Activated CD4-positive, alpha-beta T cell treated with anti-CD3 and anti-CD28 coated beads, Interleukin-2, amount 10 ng/mL, durations not matched to agents 24 days and 14 days (primary cell): ENCODE measurements around the gene KCNAB1. TPM values are rescaled to one million over a fixed set of nuclear protein-coding genes. Genes with fewer than 3 reads are reported as not detected.

Source experiments
- DNase-seq: peaks from one replicate; pipeline ENCODE4 v3.0.0; 2022
- H3K27ac Mint-ChIP-seq: one replicate; pipeline ENCODE4 v1.8.0; 2022; ENCODE audit warnings: mild to moderate bottlenecking, mixed read lengths
- H3K27me3 Mint-ChIP-seq: one replicate; pipeline ENCODE4 v1.8.0; 2022; ENCODE audit warnings: mixed read lengths
- H3K36me3 Mint-ChIP-seq: one replicate; pipeline ENCODE4 v1.8.0; 2022; ENCODE audit warnings: low read depth, mild to moderate bottlenecking, mixed read lengths
- H3K4me1 Mint-ChIP-seq: one replicate; pipeline ENCODE4 v1.8.0; 2021; ENCODE audit warnings: mixed read lengths
- H3K4me3 Mint-ChIP-seq: one replicate; pipeline ENCODE4 v1.8.0; 2022; ENCODE audit warnings: mild to moderate bottlenecking, moderate library complexity, mixed read lengths
- H3K9me3 Mint-ChIP-seq: one replicate; pipeline ENCODE4 v1.8.0; 2021; ENCODE audit warnings: mixed read lengths
- intact Hi-C: fragments of 100-400 bp; cut with micrococcal nuclease; formaldehyde crosslinking; loops from one replicate; pipeline ENCODE4 v1.15.1; 2023
- total RNA-seq: library from RNA; stranded (reverse); gene quantifications from 2 replicates; pipeline ENCODE4 v1.2.3, GENCODE V29; 2022

KCNAB1 gene
- total RNA-seq, 1 donor from 2014 or later: not detected

DNA sequence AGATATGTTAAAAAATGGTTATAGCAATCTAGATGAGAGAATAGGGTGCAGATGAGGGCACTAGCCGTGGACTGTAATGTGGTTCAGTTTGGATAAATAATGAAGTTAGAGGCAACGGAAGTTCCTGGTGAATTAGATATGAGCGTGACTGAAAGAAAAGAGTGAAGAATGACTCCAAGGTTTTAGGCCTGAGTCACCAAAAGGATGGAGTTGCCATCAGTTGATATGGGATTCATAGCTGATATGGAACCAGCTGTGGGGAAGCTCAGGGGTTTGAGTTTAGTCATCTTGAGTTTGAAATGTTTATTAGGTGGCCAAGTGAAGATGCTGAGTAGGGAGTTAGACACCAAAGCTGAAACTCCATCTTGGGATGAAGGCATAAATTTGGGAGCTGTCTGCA, 368.4 kb downstream of the KCNAB1 start:
- Mint-ChIP-seq H3K4me3 (no peak overlapping the region), H3K27me3 (peaks cover 15% of the 10 kb centered on the region), H3K36me3 (no peaks in the 10 kb centered on the region), H3K4me1 (peaks cover 13% of the 10 kb centered on the region), H3K9me3 (no peaks in the 10 kb centered on the region), H3K27ac (no peak overlapping the region)
- DNase-seq: no peak
- intact Hi-C loops: no loop called here

GRCh38 chr3:156489462-156489911, 369.1 kb downstream of the KCNAB1 start:
- Mint-ChIP-seq H3K4me1 (peaks cover 7% of the 10 kb centered on the region), H3K27ac (no peak overlapping the region), H3K27me3 (peaks cover 22% of the 10 kb centered on the region), H3K9me3 (no peaks in the 10 kb centered on the region), H3K4me3 (no peak overlapping the region), H3K36me3 (no peaks in the 10 kb centered on the region)
- no peak for DNase-seq
- intact Hi-C loops: no loop called here

GRCh38 chr3:156491192-156491591, 370.8 kb downstream of the KCNAB1 start:
- intact Hi-C loops: no loop called here
- no peak for DNase-seq
- H3K9me3 Mint-ChIP-seq: no peaks in the 10 kb centered on the region
- no peak overlapping the region for H3K27ac Mint-ChIP-seq
- H3K27me3 Mint-ChIP-seq: peaks cover 31% of the 10 kb centered on the region
- H3K4me1 Mint-ChIP-seq: peaks cover 2% of the 10 kb centered on the region
- H3K36me3 Mint-ChIP-seq: no peaks in the 10 kb centered on the region
- no peak overlapping the region for H3K4me3 Mint-ChIP-seq

- intact Hi-C loops: no loop called here
- DNase-seq: no peak
- no peak overlapping the region for H3K4me3 Mint-ChIP-seq
- no peak overlapping the region for H3K27ac Mint-ChIP-seq
- no peaks in the 10 kb centered on the region for H3K4me1 Mint-ChIP-seq
- no peaks in the 10 kb centered on the region for H3K36me3 Mint-ChIP-seq
- H3K9me3 Mint-ChIP-seq: peaks cover 6% of the 10 kb centered on the region
- H3K27me3 Mint-ChIP-seq: peaks cover 33% of the 10 kb centered on the region
Measured at GRCh38 chr3:156492801-156493261, 372.5 kb downstream of the KCNAB1 start.

GRCh38 chr3:156493887-156494286, 373.5 kb downstream of the KCNAB1 start:
- Mint-ChIP-seq H3K36me3 (no peaks in the 10 kb centered on the region), H3K27ac (no peak overlapping the region), H3K4me1 (no peaks in the 10 kb centered on the region), H3K4me3 (no peak overlapping the region), H3K9me3 (peaks cover 12% of the 10 kb centered on the region), H3K27me3 (peaks cover 37% of the 10 kb centered on the region)
- DNase-seq: no peak
- intact Hi-C loops: no loop called here

GRCh38 chr3:156495816-156496215, 375.4 kb downstream of the KCNAB1 start:
- Mint-ChIP-seq H3K27ac (no peak overlapping the region), H3K4me3 (no peak overlapping the region), H3K36me3 (no peaks in the 10 kb centered on the region), H3K9me3 (peaks cover 12% of the 10 kb centered on the region), H3K4me1 (no peaks in the 10 kb centered on the region), H3K27me3 (peaks cover 42% of the 10 kb centered on the region)
- intact Hi-C loops: no loop called here
- no peak for DNase-seq

DNA sequence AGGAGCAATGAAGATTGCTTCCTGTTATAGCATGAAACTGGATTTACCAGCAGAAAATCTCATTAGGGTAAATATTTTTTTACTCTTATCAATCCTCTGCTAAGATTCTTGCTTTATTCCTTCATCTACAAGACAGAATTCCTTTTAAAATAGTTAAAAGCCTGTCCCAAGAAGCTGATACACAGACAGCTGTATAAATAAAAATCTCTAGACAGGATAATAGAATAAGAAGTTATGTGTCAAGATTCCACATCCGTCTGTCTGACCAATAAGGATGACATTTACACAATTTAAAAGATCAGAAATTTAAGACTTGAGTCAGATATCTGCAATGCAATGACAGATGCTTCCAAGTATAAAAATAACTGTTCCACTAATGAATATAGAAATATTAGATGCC, 376.9 kb downstream of the KCNAB1 start:
- H3K36me3 Mint-ChIP-seq: no peaks in the 10 kb centered on the region
- H3K4me3 Mint-ChIP-seq: no peak overlapping the region
- peaks cover 44% of the 10 kb centered on the region for H3K27me3 Mint-ChIP-seq
- no peak overlapping the region for H3K27ac Mint-ChIP-seq
- H3K4me1 Mint-ChIP-seq: no peaks in the 10 kb centered on the region
- no peak for DNase-seq
- intact Hi-C loops: no loop called here
- peaks cover 12% of the 10 kb centered on the region for H3K9me3 Mint-ChIP-seq

GRCh38 chr3:156498307-156498706, 377.9 kb downstream of the KCNAB1 start:
- intact Hi-C loops: no loop called here
- peaks cover 12% of the 10 kb centered on the region for H3K9me3 Mint-ChIP-seq

DNA sequence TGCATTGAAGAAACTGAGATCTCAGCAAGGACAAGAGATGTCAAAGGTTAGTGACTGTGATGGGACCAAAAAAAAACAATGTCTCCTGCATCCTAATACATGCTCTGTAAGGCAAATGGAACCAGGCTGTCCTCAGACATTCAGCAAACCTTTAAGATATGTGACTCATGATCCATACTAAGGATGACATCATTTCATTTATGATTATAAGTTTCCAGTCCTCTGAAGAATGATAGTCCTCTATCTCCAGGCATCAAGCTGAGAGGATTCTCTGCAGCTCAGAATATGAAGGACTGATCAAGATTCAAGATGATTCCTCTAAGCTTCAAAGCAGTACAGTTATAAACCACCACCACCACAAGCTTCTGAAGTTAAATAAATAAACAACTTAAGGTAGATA, 386.9 kb downstream of the KCNAB1 start:
- no peak overlapping the region for H3K4me3 Mint-ChIP-seq
- H3K36me3 Mint-ChIP-seq: no peaks in the 10 kb centered on the region
- peaks cover 55% of the 10 kb centered on the region for H3K27me3 Mint-ChIP-seq
- no peaks in the 10 kb centered on the region for H3K9me3 Mint-ChIP-seq
- DNase-seq: no peak
- no peak overlapping the region for H3K27ac Mint-ChIP-seq
- intact Hi-C loops: no loop called here
- H3K4me1 Mint-ChIP-seq: peaks cover 16% of the 10 kb centered on the region

More at GRCh38 chr3:156498307-156498706, 377.9 kb downstream of the KCNAB1 start:
- H3K4me1 Mint-ChIP-seq: peaks cover 4% of the 10 kb centered on the region
- no peak for DNase-seq
- H3K27ac Mint-ChIP-seq: no peak overlapping the region
- H3K36me3 Mint-ChIP-seq: no peaks in the 10 kb centered on the region
- no peak overlapping the region for H3K4me3 Mint-ChIP-seq
- peaks cover 46% of the 10 kb centered on the region for H3K27me3 Mint-ChIP-seq

DNA sequence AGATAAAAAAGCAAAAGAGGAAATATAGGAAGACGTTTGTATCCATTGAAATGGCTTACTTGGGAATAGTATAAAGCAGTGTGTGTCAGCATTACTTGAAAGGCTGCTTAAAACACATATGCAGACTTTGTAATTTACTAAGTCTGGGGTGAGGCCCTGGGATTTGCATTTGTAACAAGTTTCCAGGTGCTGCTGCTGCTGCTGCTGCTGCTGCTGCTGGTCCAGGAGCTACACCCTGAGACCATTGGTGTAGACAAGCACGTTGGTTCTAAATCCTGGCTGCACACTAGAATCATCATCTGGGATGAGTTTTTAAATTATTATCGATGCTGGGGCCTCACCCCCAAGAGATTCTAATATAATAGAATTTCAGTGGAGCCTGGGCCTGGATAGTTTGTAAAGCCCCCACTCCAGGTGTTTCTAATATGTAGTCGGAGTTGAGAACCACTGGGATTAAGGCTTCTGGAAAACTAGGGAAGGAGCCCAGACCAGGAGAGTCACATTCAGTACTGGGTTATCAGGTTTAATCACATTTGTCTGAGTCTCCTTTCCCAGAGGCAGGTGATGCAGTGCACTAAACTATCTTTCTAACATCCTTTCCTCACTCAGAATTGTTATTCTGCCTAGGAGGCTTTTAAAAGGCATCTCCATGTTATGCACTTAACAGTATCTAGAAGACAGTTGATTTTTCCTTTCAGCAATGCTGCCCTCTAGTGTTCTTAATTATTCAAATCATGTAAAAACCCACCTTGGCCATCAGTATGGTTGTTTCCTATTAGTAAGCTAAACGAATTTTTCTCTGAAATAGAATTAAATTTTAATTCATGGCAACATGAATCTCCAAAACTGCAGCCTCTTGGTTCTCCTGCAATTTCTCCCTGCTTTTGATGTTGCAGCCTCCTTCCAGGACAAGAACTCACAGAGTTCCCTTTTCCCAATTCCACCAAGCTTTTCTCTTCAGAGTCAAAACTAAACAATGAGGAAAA, 389.1 kb downstream of the KCNAB1 start:
- intact Hi-C loops: loop anchor here (1.0 to 2.0 kb wide), 4 partner anchors 25 to 359 kb away; no protein-coding TSS in a partner anchor
- H3K27me3 Mint-ChIP-seq: peaks cover 37% of the 10 kb centered on the region

DNA sequence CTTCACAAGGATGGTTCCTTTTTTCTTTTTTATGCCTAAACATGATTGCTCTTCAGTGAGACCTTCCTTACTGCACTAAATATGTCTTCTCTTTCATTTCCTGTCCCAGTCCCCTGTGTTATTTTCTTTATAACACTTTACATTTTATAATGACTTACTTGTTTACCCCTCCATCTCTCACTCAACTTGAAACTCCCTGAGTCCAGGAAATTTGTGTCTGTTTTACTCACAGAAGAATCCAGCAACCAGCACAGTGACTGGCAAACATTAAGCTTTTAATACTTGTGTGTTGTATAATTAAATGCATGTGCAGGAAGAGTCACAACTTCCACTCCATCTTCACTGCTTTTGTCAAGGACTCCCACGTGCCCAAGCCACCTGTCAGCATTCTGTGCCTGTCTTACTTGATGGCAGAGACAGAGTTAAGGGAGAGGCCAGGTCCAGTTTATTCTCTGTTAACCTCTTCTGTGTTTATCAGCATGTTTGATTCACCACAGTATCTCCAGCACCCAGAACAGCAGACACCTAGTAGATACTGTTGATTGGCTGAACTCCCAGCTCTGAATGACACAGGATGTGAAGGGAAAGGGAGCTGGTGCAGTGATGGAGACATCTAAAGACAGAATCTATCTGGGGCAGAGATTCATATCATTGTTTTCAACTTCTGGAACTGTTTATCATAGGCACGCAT, 391.8 kb downstream of the KCNAB1 start:
- Mint-ChIP-seq H3K27ac (peak overlapping the region; percentile 7), H3K27me3 (peaks cover 28% of the 10 kb centered on the region), H3K36me3 (no peaks in the 10 kb centered on the region), H3K4me3 (no peak overlapping the region), H3K9me3 (no peaks in the 10 kb centered on the region), H3K4me1 (peaks cover 13% of the 10 kb centered on the region)
- intact Hi-C loops: no loop called here
- DNase-seq: peak; percentile 66

More for the DNA sequence above, 389.1 kb downstream of the KCNAB1 start:
- Mint-ChIP-seq H3K4me1 (peaks cover 15% of the 10 kb centered on the region), H3K36me3 (no peaks in the 10 kb centered on the region), H3K4me3 (no peak overlapping the region), H3K27ac (no peak overlapping the region), H3K9me3 (no peaks in the 10 kb centered on the region)
- DNase-seq: peak; percentile 74

DNA sequence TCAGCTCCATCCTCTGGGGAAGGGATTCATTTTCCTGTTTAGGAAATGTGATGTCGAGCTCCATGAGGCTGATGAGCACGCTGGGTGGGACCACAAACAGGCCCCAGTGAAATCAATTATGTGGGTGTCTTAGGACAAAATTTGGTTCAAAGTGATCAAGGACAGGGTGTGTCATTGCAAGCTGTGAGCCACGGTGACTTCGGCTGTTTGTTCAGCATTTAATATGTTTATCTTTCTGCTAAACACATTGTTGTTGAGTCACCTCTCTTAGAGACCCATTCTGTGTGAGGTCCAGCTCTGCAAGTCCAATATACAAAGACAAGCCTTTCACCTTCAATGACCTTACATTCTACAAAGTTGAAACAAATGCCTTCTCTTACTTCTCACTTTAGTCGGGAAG, 393.2 kb downstream of the KCNAB1 start:
- no peak overlapping the region for H3K27ac Mint-ChIP-seq
- no peaks in the 10 kb centered on the region for H3K36me3 Mint-ChIP-seq
- no peak overlapping the region for H3K4me3 Mint-ChIP-seq
- no peak for DNase-seq
- peaks cover 12% of the 10 kb centered on the region for H3K4me1 Mint-ChIP-seq
- peaks cover 39% of the 10 kb centered on the region for H3K27me3 Mint-ChIP-seq
- intact Hi-C loops: no loop called here
- H3K9me3 Mint-ChIP-seq: no peaks in the 10 kb centered on the region

DNA sequence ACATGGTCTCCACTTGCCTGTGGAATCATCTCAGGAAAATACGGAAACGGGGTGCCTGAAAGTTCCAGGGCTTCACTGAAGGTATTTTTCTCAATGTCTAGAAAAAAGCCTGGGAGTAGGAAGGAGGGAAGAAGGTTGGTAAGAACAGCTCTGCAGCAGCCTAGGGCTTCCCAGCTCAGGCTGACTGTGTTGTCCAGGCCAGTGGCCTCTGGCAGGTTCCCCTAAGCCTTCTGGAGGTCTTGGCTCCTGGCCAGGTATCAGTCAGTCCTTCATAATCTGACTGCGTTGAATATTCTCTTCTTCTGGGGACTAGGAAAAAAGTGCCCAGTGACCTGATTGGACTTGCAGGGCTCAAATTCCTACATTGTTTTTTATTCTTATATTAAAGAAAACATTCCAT, 395.9 kb downstream of the KCNAB1 start:
- intact Hi-C loops: no loop called here
- no peaks in the 10 kb centered on the region for H3K36me3 Mint-ChIP-seq
- H3K4me1 Mint-ChIP-seq: peaks cover 22% of the 10 kb centered on the region
- peaks cover 52% of the 10 kb centered on the region for H3K27me3 Mint-ChIP-seq
- no peak for DNase-seq
- H3K9me3 Mint-ChIP-seq: peaks cover 8% of the 10 kb centered on the region
- H3K4me3 Mint-ChIP-seq: no peak overlapping the region
- no peak overlapping the region for H3K27ac Mint-ChIP-seq

DNA sequence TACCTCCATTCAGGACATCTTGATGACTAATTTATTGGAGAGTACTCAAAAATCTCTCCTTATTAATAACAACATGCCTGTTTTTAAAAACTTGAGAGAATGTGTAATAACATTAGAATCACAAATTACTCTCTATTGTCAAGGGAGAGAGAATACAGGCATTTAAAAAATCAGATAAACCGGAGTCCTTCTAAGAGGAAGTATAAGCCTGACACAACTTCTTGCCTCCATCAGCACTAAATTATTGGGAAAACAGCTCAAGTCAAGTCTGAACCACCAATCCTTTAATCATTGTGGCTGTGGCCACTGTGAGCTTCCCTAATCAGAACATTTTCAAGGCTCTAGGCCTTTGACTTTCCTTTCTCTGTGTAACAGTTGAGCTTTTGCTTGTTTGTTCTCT, 396.6 kb downstream of the KCNAB1 start:
- DNase-seq: no peak

More for the DNA sequence above, 396.6 kb downstream of the KCNAB1 start:
- peaks cover 15% of the 10 kb centered on the region for H3K4me1 Mint-ChIP-seq
- intact Hi-C loops: no loop called here
- no peaks in the 10 kb centered on the region for H3K36me3 Mint-ChIP-seq
- H3K27ac Mint-ChIP-seq: no peak overlapping the region
- H3K4me3 Mint-ChIP-seq: no peak overlapping the region
- H3K27me3 Mint-ChIP-seq: peaks cover 58% of the 10 kb centered on the region
- H3K9me3 Mint-ChIP-seq: peaks cover 8% of the 10 kb centered on the region
